Vagina (tissue), 2 donors: ENCODE data around the gene ASPSCR1.

Source experiments
- POLR2AphosphoS5 ChIP-seq, 2 donors: sonication (generic); formaldehyde crosslinking; IDR thresholded peaks; one replicate each; pipeline ENCODE4 v1.9.0; 2017; ENCODE audit warnings: antibody characterized with exemption in 2 of 2, mild to moderate bottlenecking in 2 of 2, low read depth in 1 of 2; ENCODE audit not compliant: insufficient read depth in 1 of 2
- TF ChIP-seq, protein P1 (sequence below), 3 experiments: fragments of 450-650 bp in 2 of 3; fragments of 200-600 bp in 1 of 3; sonication (generic) in 1 of 3; IDR thresholded peaks; one replicate each; pipeline ENCODE4 v1.5.1; 2017 to 2019; ENCODE audit warnings: antibody characterized with exemption in 3 of 3, mild to moderate bottlenecking in 2 of 3, moderate library complexity in 2 of 3

DNA sequence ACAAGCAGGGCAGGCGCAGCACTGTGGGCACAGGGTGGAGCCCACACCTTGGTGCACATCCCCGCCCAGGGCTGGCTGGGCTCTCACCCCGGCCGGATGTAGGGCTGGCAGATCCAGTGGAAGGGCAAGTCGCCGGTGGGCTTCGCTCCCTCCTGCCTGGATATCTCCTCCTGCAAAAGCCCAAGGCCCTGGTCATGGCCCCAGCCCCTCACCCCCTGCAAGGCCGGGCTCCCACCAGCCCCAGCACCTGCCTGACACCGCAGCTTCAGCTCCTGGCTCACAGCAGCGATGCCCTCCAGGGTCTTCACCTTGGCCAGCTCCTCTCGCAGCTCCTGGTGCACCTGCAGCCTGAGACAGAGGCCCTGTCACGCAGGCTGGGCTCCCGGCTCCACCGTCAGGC, 83.2 kb downstream of the ASPSCR1 start:
- TF ChIP-seq, protein P1, sequence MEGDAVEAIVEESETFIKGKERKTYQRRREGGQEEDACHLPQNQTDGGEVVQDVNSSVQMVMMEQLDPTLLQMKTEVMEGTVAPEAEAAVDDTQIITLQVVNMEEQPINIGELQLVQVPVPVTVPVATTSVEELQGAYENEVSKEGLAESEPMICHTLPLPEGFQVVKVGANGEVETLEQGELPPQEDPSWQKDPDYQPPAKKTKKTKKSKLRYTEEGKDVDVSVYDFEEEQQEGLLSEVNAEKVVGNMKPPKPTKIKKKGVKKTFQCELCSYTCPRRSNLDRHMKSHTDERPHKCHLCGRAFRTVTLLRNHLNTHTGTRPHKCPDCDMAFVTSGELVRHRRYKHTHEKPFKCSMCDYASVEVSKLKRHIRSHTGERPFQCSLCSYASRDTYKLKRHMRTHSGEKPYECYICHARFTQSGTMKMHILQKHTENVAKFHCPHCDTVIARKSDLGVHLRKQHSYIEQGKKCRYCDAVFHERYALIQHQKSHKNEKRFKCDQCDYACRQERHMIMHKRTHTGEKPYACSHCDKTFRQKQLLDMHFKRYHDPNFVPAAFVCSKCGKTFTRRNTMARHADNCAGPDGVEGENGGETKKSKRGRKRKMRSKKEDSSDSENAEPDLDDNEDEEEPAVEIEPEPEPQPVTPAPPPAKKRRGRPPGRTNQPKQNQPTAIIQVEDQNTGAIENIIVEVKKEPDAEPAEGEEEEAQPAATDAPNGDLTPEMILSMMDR (IDR thresholded peaks at IDR 0.05): no peak
- no peak for TF ChIP-seq POLR2AphosphoS5 (IDR thresholded peaks at IDR 0.05; ENCODE audit: insufficient read depth in 1 of 2, low read depth in 1 of 2)
